ENCODE results near the gene ALG14.

The ALG14 gene

GRCh38 chr1:95010158-95010557 lies 62.6 kb downstream of the ALG14 start:
- Histone ChIP-seq H3K27ac (no peak overlapping the region), H3K36me3 (no peaks in the 10 kb centered on the region), H3K4me3 (ENCODE audit: low read depth, low read length) (no peak overlapping the region), H3K9me3 (ENCODE audit: severe bottlenecking) (no peaks in the 10 kb centered on the region), H3K27me3 (ENCODE audit: insufficient read depth, low read depth, severe bottlenecking) (no peaks in the 10 kb centered on the region)
- no peak for DNase-seq
- TF ChIP-seq CTCF (IDR thresholded peaks at IDR 0.05; ENCODE audit: low read depth, low read length) = no peak

GRCh38 chr1:95007687-95008086 lies 65.1 kb downstream of the ALG14 start:
- H3K27ac ChIP-seq = no peak overlapping the region
- H3K36me3 ChIP-seq = no peaks in the 10 kb centered on the region
- H3K4me3 ChIP-seq (ENCODE audit: low read depth, low read length) = no peak overlapping the region
- H3K9me3 ChIP-seq (ENCODE audit: severe bottlenecking) = no peaks in the 10 kb centered on the region
- H3K27me3 ChIP-seq (ENCODE audit: insufficient read depth, low read depth, severe bottlenecking) = no peaks in the 10 kb centered on the region
- DNase-seq = no peak
- no peak for TF ChIP-seq CTCF (IDR thresholded peaks at IDR 0.05; ENCODE audit: low read depth, low read length)

GRCh38 chr1:95006681-95007080 lies 66.1 kb downstream of the ALG14 start:
- Histone ChIP-seq H3K9me3 (ENCODE audit: severe bottlenecking) (no peaks in the 10 kb centered on the region), H3K27me3 (ENCODE audit: insufficient read depth, low read depth, severe bottlenecking) (no peaks in the 10 kb centered on the region), H3K27ac (no peak overlapping the region), H3K4me3 (ENCODE audit: low read depth, low read length) (no peak overlapping the region), H3K36me3 (no peaks in the 10 kb centered on the region)
- no peak for TF ChIP-seq CTCF (IDR thresholded peaks at IDR 0.05; ENCODE audit: low read depth, low read length)
- DNase-seq = no peak

- no peak overlapping the region for H3K27ac ChIP-seq
- no peak for DNase-seq
- TF ChIP-seq CTCF (IDR thresholded peaks at IDR 0.05; ENCODE audit: low read depth, low read length) = no peak
- H3K4me3 ChIP-seq (ENCODE audit: low read depth, low read length) = no peak overlapping the region
- H3K27me3 ChIP-seq (ENCODE audit: insufficient read depth, low read depth, severe bottlenecking) = no peaks in the 10 kb centered on the region
- no peaks in the 10 kb centered on the region for H3K9me3 ChIP-seq (ENCODE audit: severe bottlenecking)
- H3K36me3 ChIP-seq = no peaks in the 10 kb centered on the region
Measured at GRCh38 chr1:95005584-95005983, 67.2 kb downstream of the ALG14 start.

GRCh38 chr1:95004013-95004412 lies 68.7 kb downstream of the ALG14 start:
- H3K4me3 ChIP-seq (ENCODE audit: low read depth, low read length) = no peak overlapping the region
- no peaks in the 10 kb centered on the region for H3K27me3 ChIP-seq (ENCODE audit: insufficient read depth, low read depth, severe bottlenecking)
- H3K36me3 ChIP-seq = no peaks in the 10 kb centered on the region
- DNase-seq = no peak
- TF ChIP-seq CTCF (IDR thresholded peaks at IDR 0.05; ENCODE audit: low read depth, low read length) = no peak
- H3K27ac ChIP-seq = no peak overlapping the region
- no peaks in the 10 kb centered on the region for H3K9me3 ChIP-seq (ENCODE audit: severe bottlenecking)

- no peak for DNase-seq
- no peak overlapping the region for H3K27ac ChIP-seq
Measured at GRCh38 chr1:95003433-95003738, 69.4 kb downstream of the ALG14 start.

More at GRCh38 chr1:95003433-95003738, 69.4 kb downstream of the ALG14 start:
- Histone ChIP-seq H3K9me3 (ENCODE audit: severe bottlenecking) (no peaks in the 10 kb centered on the region), H3K36me3 (no peaks in the 10 kb centered on the region), H3K27me3 (ENCODE audit: insufficient read depth, low read depth, severe bottlenecking) (no peaks in the 10 kb centered on the region), H3K4me3 (ENCODE audit: low read depth, low read length) (no peak overlapping the region)
- TF ChIP-seq CTCF (IDR thresholded peaks at IDR 0.05; ENCODE audit: low read depth, low read length) = no peak

Data from WERI-Rb-1 (cell line).